Fibroblast of pulmonary artery (primary cell): ENCODE data around the gene FANCI.

Experiments
- DNase-seq: peaks from one replicate; pipeline ENCODE4 v3.0.0-alpha.2; 2010; ENCODE audit warnings: low read depth
- H3K4me3 ChIP-seq: replicated peaks from 2 replicates; pipeline ENCODE4 v1.5.1; 2011; ENCODE audit warnings: low read depth, mild to moderate bottlenecking, control low read depth, low read length, moderate library complexity
- TF ChIP-seq, protein P1 (sequence below): IDR thresholded peaks from 2 replicates; pipeline ENCODE4 v1.5.1; 2011; ENCODE audit warnings: mild to moderate bottlenecking, control low read depth, low read length, inconsistent platforms; ENCODE audit errors: missing control alignments

FANCI gene

DNA sequence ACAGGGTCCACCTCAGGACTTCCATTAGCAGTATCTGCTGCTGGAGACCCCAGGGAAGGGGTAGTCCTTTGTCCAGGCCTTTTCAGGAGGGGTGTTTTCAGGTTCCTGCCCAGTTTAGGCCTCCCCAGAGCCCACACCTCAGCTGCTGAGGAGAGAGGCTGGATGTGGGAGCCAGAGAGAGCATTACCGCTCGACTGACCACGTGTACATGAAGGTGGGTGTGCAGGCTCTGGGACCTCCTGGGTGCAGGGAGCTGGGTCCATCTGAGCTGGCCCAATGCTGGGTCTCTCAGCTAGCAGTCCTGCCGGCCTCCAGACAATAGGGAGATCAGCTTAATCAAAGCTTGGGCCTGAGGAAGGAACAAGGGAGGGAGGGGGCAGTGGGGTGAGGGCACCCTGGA lies 120.0 kb downstream of the FANCI start:
- no peak overlapping the region for H3K4me3 ChIP-seq
- TF ChIP-seq, protein P1, sequence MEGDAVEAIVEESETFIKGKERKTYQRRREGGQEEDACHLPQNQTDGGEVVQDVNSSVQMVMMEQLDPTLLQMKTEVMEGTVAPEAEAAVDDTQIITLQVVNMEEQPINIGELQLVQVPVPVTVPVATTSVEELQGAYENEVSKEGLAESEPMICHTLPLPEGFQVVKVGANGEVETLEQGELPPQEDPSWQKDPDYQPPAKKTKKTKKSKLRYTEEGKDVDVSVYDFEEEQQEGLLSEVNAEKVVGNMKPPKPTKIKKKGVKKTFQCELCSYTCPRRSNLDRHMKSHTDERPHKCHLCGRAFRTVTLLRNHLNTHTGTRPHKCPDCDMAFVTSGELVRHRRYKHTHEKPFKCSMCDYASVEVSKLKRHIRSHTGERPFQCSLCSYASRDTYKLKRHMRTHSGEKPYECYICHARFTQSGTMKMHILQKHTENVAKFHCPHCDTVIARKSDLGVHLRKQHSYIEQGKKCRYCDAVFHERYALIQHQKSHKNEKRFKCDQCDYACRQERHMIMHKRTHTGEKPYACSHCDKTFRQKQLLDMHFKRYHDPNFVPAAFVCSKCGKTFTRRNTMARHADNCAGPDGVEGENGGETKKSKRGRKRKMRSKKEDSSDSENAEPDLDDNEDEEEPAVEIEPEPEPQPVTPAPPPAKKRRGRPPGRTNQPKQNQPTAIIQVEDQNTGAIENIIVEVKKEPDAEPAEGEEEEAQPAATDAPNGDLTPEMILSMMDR, result no peak

DNA sequence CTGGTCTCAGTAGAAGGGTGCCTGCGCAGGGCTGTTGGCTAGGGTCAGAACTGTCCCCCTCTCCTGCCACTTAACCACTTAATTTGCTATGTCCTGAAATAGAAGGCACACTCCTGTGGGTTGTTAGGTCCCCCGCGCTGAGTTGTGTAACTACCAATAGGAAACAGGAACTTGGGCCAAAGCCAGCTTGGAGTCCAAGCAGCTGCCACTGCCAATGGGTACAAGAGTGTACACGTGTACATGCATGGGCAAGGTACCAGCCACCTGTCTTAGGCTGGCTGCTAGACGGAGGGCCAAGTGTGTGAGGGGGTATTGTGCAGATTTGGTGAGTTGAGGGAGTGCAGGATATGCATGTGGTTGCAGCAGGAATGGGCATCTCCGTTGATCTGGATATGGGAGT lies 120.6 kb downstream of the FANCI start:
- no peak for DNase-seq
- no peak overlapping the region for H3K4me3 ChIP-seq
- TF ChIP-seq, protein P1, result no peak

More for the DNA sequence above, 120.0 kb downstream of the FANCI start:
- DNase-seq, result no peak

DNA sequence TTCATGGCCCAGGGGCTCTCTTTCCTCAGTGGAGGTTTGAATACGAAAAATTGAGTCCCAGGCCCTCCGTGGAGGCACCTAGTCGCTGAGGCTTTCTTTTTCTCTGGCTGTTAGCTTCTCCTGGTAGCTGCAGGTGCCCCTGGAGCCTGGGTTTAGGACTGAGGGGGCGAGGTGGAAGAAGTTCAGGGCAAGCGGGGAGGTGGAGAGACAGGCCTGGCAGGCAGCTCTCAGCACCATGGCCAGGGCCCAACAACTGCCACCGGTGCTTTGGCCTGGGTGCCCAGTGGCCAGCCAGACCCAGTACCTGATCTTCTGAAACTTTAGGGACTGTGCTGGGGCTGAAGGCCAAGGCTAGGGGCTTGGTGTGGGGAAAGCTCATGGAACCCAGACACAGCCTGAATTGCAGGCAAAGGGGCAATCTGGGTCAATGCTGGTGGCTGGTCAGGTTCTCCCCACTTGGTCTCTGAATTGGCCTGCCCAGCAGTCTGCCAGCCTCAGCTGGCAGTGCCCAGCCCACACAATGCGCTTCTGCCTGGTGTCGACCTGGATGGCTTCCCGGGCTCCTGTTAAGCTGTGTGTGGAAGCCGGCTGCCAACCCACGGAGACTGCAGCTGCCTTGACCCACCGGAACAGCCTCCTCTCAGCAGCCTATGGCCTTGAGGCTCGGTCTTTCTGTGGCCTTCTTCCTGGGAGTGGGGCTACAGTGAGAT lies 121.1 kb downstream of the FANCI start:
- no peak overlapping the region for H3K4me3 ChIP-seq
- TF ChIP-seq, protein P1, result no peak
- DNase-seq, result no peak

DNA sequence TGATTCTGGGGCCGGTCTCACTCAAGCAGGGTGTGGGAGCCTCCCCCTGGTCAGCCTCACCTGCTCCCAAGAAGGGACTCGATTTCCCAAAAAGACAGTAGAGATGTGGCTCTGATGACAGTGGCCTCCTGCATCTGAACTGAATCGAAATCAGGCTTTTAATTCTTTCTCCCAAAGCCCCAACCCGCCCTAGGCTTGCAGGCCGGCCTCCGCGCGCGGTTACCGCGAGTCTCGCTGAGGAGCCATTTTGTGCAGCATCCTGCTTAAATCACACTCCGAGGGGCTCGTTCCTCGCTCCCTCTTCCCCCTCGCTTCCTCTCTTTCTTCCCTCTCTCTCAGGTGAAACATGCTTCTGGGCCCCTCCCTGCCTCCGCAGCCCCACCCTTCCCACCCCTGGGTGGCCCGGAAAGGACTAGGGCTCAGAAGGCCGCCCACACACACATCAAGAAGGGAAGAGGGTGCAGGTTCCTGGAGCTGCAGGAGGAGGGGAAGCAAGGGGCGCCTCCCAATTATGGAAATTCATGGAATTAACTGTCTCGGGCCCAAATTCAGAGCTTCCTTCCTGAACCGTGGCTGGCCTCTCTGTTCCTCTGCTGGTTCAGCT lies 121.8 kb downstream of the FANCI start:
- TF ChIP-seq, protein P1, result no peak
- H3K4me3 ChIP-seq, result no peak overlapping the region
- DNase-seq, result no peak
